ENCODE measurements around the gene BTN2A1.
A peak's percentile ranks its signal among the peaks of the same experiment; 100 is the strongest.
"Not testable (repeated sequence)": the region's sequence is repeated elsewhere in the genome, so short reads cannot be mapped to it uniquely, and the experiment has no call there.

The BTN2A1 gene

GRCh38 chr6:26501482-26501986 is 43.8 kb downstream of the BTN2A1 start:
- Histone ChIP-seq H3K9ac (ENCODE audit: low read depth in 1 of 2, low read length in 2 of 2) (peak overlapping the region; percentile 33 to 60), H3K4me3 (ENCODE audit: low read depth in 1 of 2, low read length in 2 of 2) (peak overlapping the region; percentile 65 to 70), H3K4me1 (ENCODE audit: control insufficient read depth in 1 of 2, insufficient read depth in 2 of 2, low read length in 2 of 2) (peaks cover 11 to 13% of the 10 kb centered on the region in 2 donors), H3K36me3 (ENCODE audit: control insufficient read depth in 1 of 2, insufficient read depth in 2 of 2, low read length in 2 of 2) (no peaks in the 10 kb centered on the region), H3K27ac (ENCODE audit: low read depth, low read length) (no peak overlapping the region), H3K9me3 (ENCODE audit: control insufficient read depth in 1 of 2, low read length in 2 of 2) (no peaks in the 10 kb centered on the region), H3K27me3 (ENCODE audit: control insufficient read depth in 1 of 2, insufficient read depth in 2 of 2, low read length in 2 of 2) (peaks cover 7 to 14% of the 10 kb centered on the region in 2 donors)

GRCh38 chr6:26502165-26502564 is 44.4 kb downstream of the BTN2A1 start:
- Histone ChIP-seq H3K27ac (ENCODE audit: low read depth, low read length) (no peak overlapping the region), H3K4me1 (ENCODE audit: control insufficient read depth in 1 of 2, insufficient read depth in 2 of 2, low read length in 2 of 2) (peaks cover 11 to 13% of the 10 kb centered on the region in 2 donors), H3K9ac (ENCODE audit: low read depth in 1 of 2, low read length in 2 of 2) (no peak overlapping the region), H3K4me3 (ENCODE audit: low read depth in 1 of 2, low read length in 2 of 2) (peak overlapping the region; percentile 65 to 70), H3K9me3 (ENCODE audit: control insufficient read depth in 1 of 2, low read length in 2 of 2) (no peaks in the 10 kb centered on the region), H3K36me3 (ENCODE audit: control insufficient read depth in 1 of 2, insufficient read depth in 2 of 2, low read length in 2 of 2) (no peaks in the 10 kb centered on the region), H3K27me3 (ENCODE audit: control insufficient read depth in 1 of 2, insufficient read depth in 2 of 2, low read length in 2 of 2) (peaks cover 7 to 14% of the 10 kb centered on the region in 2 donors)

DNA sequence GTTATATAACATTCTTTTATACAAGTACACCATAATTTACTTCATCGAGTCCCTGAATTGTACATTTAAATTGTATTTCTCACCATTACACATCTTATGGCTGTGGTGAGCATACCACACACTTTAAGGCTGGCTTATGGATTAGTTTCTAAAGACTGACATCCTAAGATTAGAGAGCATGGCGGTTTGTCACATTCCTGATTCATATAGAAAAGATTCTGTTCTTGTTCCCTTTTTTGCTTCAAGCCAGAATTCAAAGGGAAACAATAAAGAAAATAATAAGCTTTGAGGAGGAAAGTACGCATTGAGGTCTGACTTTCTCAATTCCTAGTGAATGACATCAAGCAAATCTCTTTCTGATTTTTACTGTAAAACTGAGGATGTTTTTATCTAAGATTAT is 44.9 kb downstream of the BTN2A1 start:
- Histone ChIP-seq H3K27me3 (ENCODE audit: control insufficient read depth in 1 of 2, insufficient read depth in 2 of 2, low read length in 2 of 2) (peaks cover 7 to 14% of the 10 kb centered on the region in 2 donors), H3K4me3 (ENCODE audit: low read depth in 1 of 2, low read length in 2 of 2) (no peak overlapping the region), H3K9ac (ENCODE audit: low read depth in 1 of 2, low read length in 2 of 2) (no peak overlapping the region), H3K9me3 (ENCODE audit: control insufficient read depth in 1 of 2, low read length in 2 of 2) (no peaks in the 10 kb centered on the region), H3K4me1 (ENCODE audit: control insufficient read depth in 1 of 2, insufficient read depth in 2 of 2, low read length in 2 of 2) (peaks cover 11 to 13% of the 10 kb centered on the region in 2 donors), H3K36me3 (ENCODE audit: control insufficient read depth in 1 of 2, insufficient read depth in 2 of 2, low read length in 2 of 2) (no peaks in the 10 kb centered on the region), H3K27ac (ENCODE audit: low read depth, low read length) (no peak overlapping the region)

- H3K27me3 ChIP-seq (ENCODE audit: control insufficient read depth in 1 of 2, insufficient read depth in 2 of 2, low read length in 2 of 2), result no peaks in the 10 kb centered on the region
- H3K27ac ChIP-seq (ENCODE audit: low read depth, low read length), result no peak overlapping the region
- H3K9me3 ChIP-seq (ENCODE audit: control insufficient read depth in 1 of 2, low read length in 2 of 2), result no peaks in the 10 kb centered on the region
- no peak overlapping the region for H3K4me3 ChIP-seq (ENCODE audit: low read depth in 1 of 2, low read length in 2 of 2)
- H3K9ac ChIP-seq (ENCODE audit: low read depth in 1 of 2, low read length in 2 of 2), result no peak overlapping the region
- no peaks in the 10 kb centered on the region for H3K4me1 ChIP-seq (ENCODE audit: control insufficient read depth in 1 of 2, insufficient read depth in 2 of 2, low read length in 2 of 2)
- H3K36me3 ChIP-seq (ENCODE audit: control insufficient read depth in 1 of 2, insufficient read depth in 2 of 2, low read length in 2 of 2), result no peaks in the 10 kb centered on the region
Observed at GRCh38 chr6:26507658-26508057, 49.9 kb downstream of the BTN2A1 start.

- not testable (repeated sequence) for H3K9ac ChIP-seq (ENCODE audit: low read depth in 1 of 2, low read length in 2 of 2); H3K9me3 ChIP-seq (ENCODE audit: control insufficient read depth in 1 of 2, low read length in 2 of 2); H3K27ac ChIP-seq (ENCODE audit: low read depth, low read length); H3K4me1 ChIP-seq (ENCODE audit: control insufficient read depth in 1 of 2, insufficient read depth in 2 of 2, low read length in 2 of 2); H3K27me3 ChIP-seq (ENCODE audit: control insufficient read depth in 1 of 2, insufficient read depth in 2 of 2, low read length in 2 of 2); H3K36me3 ChIP-seq (ENCODE audit: control insufficient read depth in 1 of 2, insufficient read depth in 2 of 2, low read length in 2 of 2); H3K4me3 ChIP-seq (ENCODE audit: low read depth in 1 of 2, low read length in 2 of 2)
Observed at GRCh38 chr6:26511033-26511432, 53.3 kb downstream of the BTN2A1 start.

GRCh38 chr6:26514984-26515383 is 57.2 kb downstream of the BTN2A1 start:
- Histone ChIP-seq H3K4me3 (ENCODE audit: low read depth in 1 of 2, low read length in 2 of 2) (no peak overlapping the region), H3K9ac (ENCODE audit: low read depth in 1 of 2, low read length in 2 of 2) (no peak overlapping the region), H3K9me3 (ENCODE audit: control insufficient read depth in 1 of 2, low read length in 2 of 2) (no peaks in the 10 kb centered on the region), H3K27ac (ENCODE audit: low read depth, low read length) (no peak overlapping the region), H3K36me3 (ENCODE audit: control insufficient read depth in 1 of 2, insufficient read depth in 2 of 2, low read length in 2 of 2) (no peaks in the 10 kb centered on the region), H3K27me3 (ENCODE audit: control insufficient read depth in 1 of 2, insufficient read depth in 2 of 2, low read length in 2 of 2) (no peaks in the 10 kb centered on the region), H3K4me1 (ENCODE audit: control insufficient read depth in 1 of 2, insufficient read depth in 2 of 2, low read length in 2 of 2) (peaks cover 0 to 2% of the 10 kb centered on the region in 2 donors)

- no peak overlapping the region for H3K9ac ChIP-seq (ENCODE audit: low read depth in 1 of 2, low read length in 2 of 2)
- H3K36me3 ChIP-seq (ENCODE audit: control insufficient read depth in 1 of 2, insufficient read depth in 2 of 2, low read length in 2 of 2), result no peaks in the 10 kb centered on the region
- no peak overlapping the region for H3K4me3 ChIP-seq (ENCODE audit: low read depth in 1 of 2, low read length in 2 of 2)
- H3K4me1 ChIP-seq (ENCODE audit: control insufficient read depth in 1 of 2, insufficient read depth in 2 of 2, low read length in 2 of 2), result peaks cover 3 to 7% of the 10 kb centered on the region in 2 donors
- H3K27ac ChIP-seq (ENCODE audit: low read depth, low read length), result no peak overlapping the region
- no peaks in the 10 kb centered on the region for H3K27me3 ChIP-seq (ENCODE audit: control insufficient read depth in 1 of 2, insufficient read depth in 2 of 2, low read length in 2 of 2)
- H3K9me3 ChIP-seq (ENCODE audit: control insufficient read depth in 1 of 2, low read length in 2 of 2), result no peaks in the 10 kb centered on the region
Observed at GRCh38 chr6:26516481-26517427, 59.0 kb downstream of the BTN2A1 start.

All from duodenal mucosa (tissue), 2 donors.